ENCODE measurements around the gene CES5A.

- no peak for TF ChIP-seq EZH2 (IDR thresholded peaks at IDR 0.05; ENCODE audit: borderline replicate concordance, low read depth, low read length, severe bottlenecking)
- no peak for TF ChIP-seq CTCF (IDR thresholded peaks at IDR 0.05; ENCODE audit: borderline replicate concordance, extremely low read depth, low read length, poor library complexity, severe bottlenecking)
Observed at GRCh38 chr16:55907661-55908060, 32.5 kb upstream of the CES5A start.

All from DND-41 (cell line).